Sigmoid colon (tissue), 7 donors: ENCODE results near the gene ALDH16A1. TPM values are rescaled to one million over a fixed set of nuclear protein-coding genes. Genes with fewer than 3 reads are reported as not detected.

ENCODE experiments used
- DNase-seq: peaks from one replicate; pipeline ENCODE4 v3.0.0-alpha.2; 2019
- H3K27ac ChIP-seq, 4 donors: fragments of 200-600 bp; sonication (generic); one replicate each; pipeline ENCODE4 v1.5.1; 2016 to 2019; ENCODE audit warnings: mild to moderate bottlenecking in 1 of 4
- H3K27me3 ChIP-seq, 3 donors: fragments of 200-600 bp; sonication (generic); one replicate each; pipeline ENCODE4 v1.5.1; 2019; ENCODE audit warnings: mild to moderate bottlenecking in 1 of 3
- H3K36me3 ChIP-seq, 4 donors: fragments of 200-600 bp; sonication (generic); one replicate each; pipeline ENCODE4 v1.5.1; 2016 to 2019
- H3K4me1 ChIP-seq, 4 donors: fragments of 200-600 bp; sonication (generic); one replicate each; pipeline ENCODE4 v1.5.1; 2017 to 2019
- H3K4me3 ChIP-seq, 4 donors: fragments of 200-600 bp; sonication (generic); one replicate each; pipeline ENCODE4 v1.5.1; 2017 to 2019; ENCODE audit warnings: mild to moderate bottlenecking in 2 of 4, moderate library complexity in 1 of 4
- H3K9me3 ChIP-seq, 4 donors: fragments of 200-600 bp in 3 of 4; sonication (generic) in 3 of 4; one replicate each; pipeline versions ENCODE4 v1.5.1 to v1.6.1; 2013 to 2019
- EP300 ChIP-seq, 4 donors: sonication (generic); formaldehyde crosslinking; IDR thresholded peaks; one replicate each; pipeline ENCODE4 v1.6.1; 2017; ENCODE audit warnings: antibody characterized with exemption in 4 of 4
- POLR2A ChIP-seq, 2 donors: fragments of 450-650 bp; IDR thresholded peaks; one replicate each; pipeline ENCODE4 v1.6.1; 2016; ENCODE audit warnings: antibody characterized with exemption in 2 of 2, mild to moderate bottlenecking in 2 of 2, moderate library complexity in 2 of 2
- POLR2AphosphoS5 ChIP-seq, 4 donors: sonication (generic); formaldehyde crosslinking; IDR thresholded peaks; one replicate each; pipeline ENCODE4 v1.6.1; 2017; ENCODE audit warnings: antibody characterized with exemption in 4 of 4
- WGBS, 2 donors: extraction: QIAGEN DNeasy Blood & Tissue Kit; methylation state at CpG; one replicate each; pipeline ENCODE4 v1.1.7; 2013; 5-methylcytosine and 5-hydroxymethylcytosine counted together
- intact Hi-C: fragments of 100-400 bp; cut with DNase I; formaldehyde crosslinking; loops from one replicate; pipeline ENCODE4 v1.15.1; 2023
- polyA plus RNA-seq, 3 donors: library from polyadenylated mRNA; stranded (reverse); fragments of 200-250 nt; gene quantifications; one replicate each; pipeline ENCODE4 v1.2.3, GENCODE V29; 2013
- small RNA-seq, 3 donors: library from RNA; depleted of rRNA; stranded (forward); fragments of <200 nt; gene quantifications; one replicate each; pipeline ENCODE3, GENCODE V24; 2016
- total RNA-seq, 4 donors: library from RNA; depleted of rRNA; stranded (reverse); fragments of >200 nt; gene quantifications; one replicate each; pipeline ENCODE4 v1.1.0, GENCODE V29; 2016
- TF ChIP-seq, protein P1 (sequence below), 4 experiments: fragments of 450-650 bp in 3 of 4; fragments of 200-600 bp in 1 of 4; IDR thresholded peaks; one replicate each; pipeline ENCODE4 v1.5.1; 2016 to 2019; ENCODE audit warnings: antibody characterized with exemption in 4 of 4, mild to moderate bottlenecking in 3 of 4, moderate library complexity in 2 of 4
- donor health status: healthy with polysubstance abuse.
- donor health status: Bipolar disorder and iron deficiency.
- donor health status: healthy.

The ALDH16A1 gene
- total and polyA plus RNA-seq, 7 donors, result 14.1 to 44.2 (median 18.0) TPM

DNA sequence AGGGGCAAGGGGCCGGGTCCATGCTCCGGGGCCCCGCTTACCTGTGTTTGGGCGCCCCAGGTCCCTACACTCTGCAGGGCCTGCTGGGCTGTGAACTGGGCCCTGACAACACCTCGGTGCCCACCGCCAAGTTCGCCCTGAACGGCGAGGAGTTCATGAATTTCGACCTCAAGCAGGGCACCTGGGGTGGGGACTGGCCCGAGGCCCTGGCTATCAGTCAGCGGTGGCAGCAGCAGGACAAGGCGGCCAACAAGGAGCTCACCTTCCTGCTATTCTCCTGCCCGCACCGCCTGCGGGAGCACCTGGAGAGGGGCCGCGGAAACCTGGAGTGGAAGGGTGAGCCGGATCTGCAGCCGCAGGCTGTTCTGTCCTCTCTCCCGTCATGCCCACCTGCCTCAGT is 61.1 kb downstream of the ALDH16A1 start:
- Histone ChIP-seq H3K4me1 (peaks cover 0 to 29% (median 23%) of the 10 kb centered on the region in 4 donors), H3K27me3 (no peaks in the 10 kb centered on the region), H3K27ac (peak overlapping the region in 3 of 4 donors; percentile 93 to 96 (median 95)), H3K9me3 (no peaks in the 10 kb centered on the region), H3K36me3 (peaks cover 0 to 3% (median 0%) of the 10 kb centered on the region in 4 donors), H3K4me3 (peak overlapping the region in 3 of 4 donors; percentile 93 to 98 (median 93))
- WGBS, 2 donors, result 23 to 71% methylated on average over 21 of the region's 21 CpGs
- TF ChIP-seq POLR2AphosphoS5 (IDR thresholded peaks at IDR 0.05), result no peak
- TF ChIP-seq EP300 (IDR thresholded peaks at IDR 0.05), result no peak
- TF ChIP-seq, protein P1, sequence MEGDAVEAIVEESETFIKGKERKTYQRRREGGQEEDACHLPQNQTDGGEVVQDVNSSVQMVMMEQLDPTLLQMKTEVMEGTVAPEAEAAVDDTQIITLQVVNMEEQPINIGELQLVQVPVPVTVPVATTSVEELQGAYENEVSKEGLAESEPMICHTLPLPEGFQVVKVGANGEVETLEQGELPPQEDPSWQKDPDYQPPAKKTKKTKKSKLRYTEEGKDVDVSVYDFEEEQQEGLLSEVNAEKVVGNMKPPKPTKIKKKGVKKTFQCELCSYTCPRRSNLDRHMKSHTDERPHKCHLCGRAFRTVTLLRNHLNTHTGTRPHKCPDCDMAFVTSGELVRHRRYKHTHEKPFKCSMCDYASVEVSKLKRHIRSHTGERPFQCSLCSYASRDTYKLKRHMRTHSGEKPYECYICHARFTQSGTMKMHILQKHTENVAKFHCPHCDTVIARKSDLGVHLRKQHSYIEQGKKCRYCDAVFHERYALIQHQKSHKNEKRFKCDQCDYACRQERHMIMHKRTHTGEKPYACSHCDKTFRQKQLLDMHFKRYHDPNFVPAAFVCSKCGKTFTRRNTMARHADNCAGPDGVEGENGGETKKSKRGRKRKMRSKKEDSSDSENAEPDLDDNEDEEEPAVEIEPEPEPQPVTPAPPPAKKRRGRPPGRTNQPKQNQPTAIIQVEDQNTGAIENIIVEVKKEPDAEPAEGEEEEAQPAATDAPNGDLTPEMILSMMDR (IDR thresholded peaks at IDR 0.05), result no peak
- no peak for DNase-seq
- intact Hi-C loops, result no loop called here

GRCh38 chr19:49515767-49516166 is 62.7 kb downstream of the ALDH16A1 start:
- H3K9me3 ChIP-seq, result no peaks in the 10 kb centered on the region
- H3K4me3 ChIP-seq, result no peak overlapping the region
- H3K27ac ChIP-seq, result peak overlapping the region in 3 of 4 donors; percentile 14 to 34 (median 31)
- peaks cover 0 to 3% (median 0%) of the 10 kb centered on the region in 4 donors for H3K36me3 ChIP-seq
- no peaks in the 10 kb centered on the region for H3K27me3 ChIP-seq
- TF ChIP-seq EP300 (IDR thresholded peaks at IDR 0.05), result no peak
- no peak for TF ChIP-seq POLR2A (IDR thresholded peaks at IDR 0.05)
- TF ChIP-seq POLR2AphosphoS5 (IDR thresholded peaks at IDR 0.05), result no peak
- TF ChIP-seq, protein P1 (IDR thresholded peaks at IDR 0.05), result no peak
- peak; percentile 80 for DNase-seq
- intact Hi-C loops, result no loop called here
- H3K4me1 ChIP-seq, result peaks cover 0 to 29% (median 23%) of the 10 kb centered on the region in 4 donors
- 22 to 50% methylated on average over 4 of the region's 4 CpGs for WGBS, 2 donors

GRCh38 chr19:49518033-49518432 is 65.0 kb downstream of the ALDH16A1 start:
- Histone ChIP-seq H3K36me3 (peaks cover 0 to 3% (median 0%) of the 10 kb centered on the region in 4 donors), H3K9me3 (no peaks in the 10 kb centered on the region), H3K4me1 (peaks cover 0 to 13% (median 9%) of the 10 kb centered on the region in 4 donors), H3K27ac (no peak overlapping the region), H3K27me3 (no peaks in the 10 kb centered on the region), H3K4me3 (no peak overlapping the region)
- 90 to 96% methylated on average over 3 of the region's 3 CpGs for WGBS, 2 donors
- DNase-seq, result no peak
- intact Hi-C loops, result no loop called here
- TF ChIP-seq EP300 (IDR thresholded peaks at IDR 0.05) (no peak), POLR2A (IDR thresholded peaks at IDR 0.05) (no peak), POLR2AphosphoS5 (IDR thresholded peaks at IDR 0.05) (no peak)
- TF ChIP-seq, protein P1 (IDR thresholded peaks at IDR 0.05), result no peak

Small RNA genes within 50 kb of the gene (small RNA-seq; reads per million reads assigned to genes)
- gene COX6CP7 (0 reads per million in 3 donors), gene MIR150 (14.3 to 29.3 (median 20.7) reads per million in 3 donors), gene SNORD32A (0 reads per million in 3 donors), gene SNORD33 (0 reads per million in 3 donors), gene SNORD34 (0 reads per million in 3 donors), gene SNORD35A (0 reads per million in 3 donors), gene SNORD35B (0 reads per million in 3 donors)

Other genes starting within 250 kb of the ALDH16A1 start
- gene SLC6A16, start 128.0 kb upstream of the ALDH16A1 start, total RNA-seq, result 1 to 10 TPM; 1.1 to 3.6 (median 2.2) TPM
- under 1 TPM in 2 of 3 donors, not detected in 1; under 0.01 to 0.85 TPM for gene SLC6A16, start 128.0 kb upstream of the ALDH16A1 start, polyA plus RNA-seq
- 10 to 100 TPM in 1 of 4 donors, 1 to 10 TPM in 3; 5.8 to 10.3 (median 9.2) TPM for gene CD37, start 117.8 kb upstream of the ALDH16A1 start, total RNA-seq
- gene CD37, start 117.8 kb upstream of the ALDH16A1 start, polyA plus RNA-seq, result 100 to 1,000 TPM in 1 of 3 donors, 10 to 100 TPM in 1, 1 to 10 TPM in 1; 7.2 to 220 (median 14.3) TPM
- gene TEAD2, start 90.8 kb upstream of the ALDH16A1 start, total RNA-seq, result 10 to 100 TPM; 60.6 to 74.9 (median 61.3) TPM
- gene TEAD2, start 90.8 kb upstream of the ALDH16A1 start, polyA plus RNA-seq, result 10 to 100 TPM in 2 of 3 donors, 1 to 10 TPM in 1; 5.8 to 17.9 (median 10.2) TPM
- gene DKKL1, start 89.3 kb upstream of the ALDH16A1 start, total RNA-seq, result 1 to 10 TPM in 2 of 4 donors, not detected in 2; 1.8 to 2.0 TPM
- 1 to 10 TPM in 1 of 3 donors, under 1 TPM in 1, not detected in 1; 0.17 to 3.6 TPM for gene DKKL1, start 89.3 kb upstream of the ALDH16A1 start, polyA plus RNA-seq
- gene KASH5, start 65.0 kb upstream of the ALDH16A1 start, total RNA-seq, result not detected
- gene KASH5, start 65.0 kb upstream of the ALDH16A1 start, polyA plus RNA-seq, result under 1 TPM in 1 of 3 donors, not detected in 2; 0.04 TPM
- gene PTH2, start 29.8 kb upstream of the ALDH16A1 start, total RNA-seq, result not detected
- not detected for gene PTH2, start 29.8 kb upstream of the ALDH16A1 start, polyA plus RNA-seq
- not detected for gene GFY, start 27.8 kb upstream of the ALDH16A1 start, total RNA-seq
- gene GFY, start 27.8 kb upstream of the ALDH16A1 start, polyA plus RNA-seq, result not detected
- gene SLC17A7, start 11.7 kb upstream of the ALDH16A1 start, total RNA-seq, result 1 to 10 TPM in 1 of 4 donors, under 1 TPM in 2, not detected in 1; 0.28 to 1.4 (median 0.82) TPM
- gene SLC17A7, start 11.7 kb upstream of the ALDH16A1 start, polyA plus RNA-seq, result 1 to 10 TPM in 1 of 3 donors, under 1 TPM in 2; 0.23 to 1.8 (median 0.41) TPM
- gene PIH1D1, start 1.4 kb upstream of the ALDH16A1 start, total RNA-seq, result 10 to 100 TPM; 62.9 to 99.6 (median 81.4) TPM
- 100 to 1,000 TPM in 1 of 3 donors, 10 to 100 TPM in 2; 63.6 to 105 (median 65.5) TPM for gene PIH1D1, start 1.4 kb upstream of the ALDH16A1 start, polyA plus RNA-seq
- gene FLT3LG, start 21.0 kb downstream of the ALDH16A1 start, total RNA-seq, result 10 to 100 TPM in 1 of 4 donors, 1 to 10 TPM in 3; 4.6 to 11.1 (median 6.1) TPM
- gene FLT3LG, start 21.0 kb downstream of the ALDH16A1 start, polyA plus RNA-seq, result 10 to 100 TPM in 2 of 3 donors, 1 to 10 TPM in 1; 2.1 to 18.6 (median 14.9) TPM
- gene RPL13A, start 34.4 kb downstream of the ALDH16A1 start, total RNA-seq, result 1,000 to 10,000 TPM; 2,552 to 5,599 (median 4,191) TPM
- gene RPL13A, start 34.4 kb downstream of the ALDH16A1 start, polyA plus RNA-seq, result 1,000 to 10,000 TPM; 4,070 to 6,094 (median 4,207) TPM
- 1,000 to 10,000 TPM; 3,843 to 9,166 (median 6,008) TPM for gene RPS11, start 43.2 kb downstream of the ALDH16A1 start, total RNA-seq
- 1,000 to 10,000 TPM; 4,449 to 8,009 (median 5,043) TPM for gene RPS11, start 43.2 kb downstream of the ALDH16A1 start, polyA plus RNA-seq
- 100 to 1,000 TPM; 164 to 203 (median 178) TPM for gene FCGRT, start 59.4 kb downstream of the ALDH16A1 start, total RNA-seq
- 100 to 1,000 TPM; 222 to 317 (median 243) TPM for gene FCGRT, start 59.4 kb downstream of the ALDH16A1 start, polyA plus RNA-seq
- gene RCN3, start 74.8 kb downstream of the ALDH16A1 start, total RNA-seq, result 10 to 100 TPM; 14.5 to 43.8 (median 20.6) TPM
- 10 to 100 TPM; 13.6 to 28.2 (median 21.6) TPM for gene RCN3, start 74.8 kb downstream of the ALDH16A1 start, polyA plus RNA-seq
- gene NOSIP, start 127.3 kb downstream of the ALDH16A1 start, total RNA-seq, result 10 to 100 TPM; 47.6 to 67.8 (median 62.3) TPM
- gene NOSIP, start 127.3 kb downstream of the ALDH16A1 start, polyA plus RNA-seq, result 100 to 1,000 TPM in 2 of 3 donors, 10 to 100 TPM in 1; 96.1 to 123 (median 113) TPM
- under 1 TPM in 1 of 4 donors, not detected in 3; 0.71 TPM for gene PRRG2, start 128.1 kb downstream of the ALDH16A1 start, total RNA-seq
- 10 to 100 TPM in 2 of 3 donors, 1 to 10 TPM in 1; 7.2 to 18.9 (median 18.3) TPM for gene PRRG2, start 128.1 kb downstream of the ALDH16A1 start, polyA plus RNA-seq
- gene PRR12, start 138.0 kb downstream of the ALDH16A1 start, total RNA-seq, result 10 to 100 TPM in 1 of 4 donors, 1 to 10 TPM in 3; 5.4 to 16.1 (median 6.1) TPM
- gene PRR12, start 138.0 kb downstream of the ALDH16A1 start, polyA plus RNA-seq, result 10 to 100 TPM in 1 of 3 donors, 1 to 10 TPM in 2; 3.0 to 20.4 (median 4.2) TPM
- 100 to 1,000 TPM; 105 to 127 (median 125) TPM for gene RRAS, start 186.9 kb downstream of the ALDH16A1 start, total RNA-seq
- gene RRAS, start 186.9 kb downstream of the ALDH16A1 start, polyA plus RNA-seq, result 100 to 1,000 TPM in 2 of 3 donors, 10 to 100 TPM in 1; 79.8 to 139 (median 130) TPM
- 10 to 100 TPM; 10.9 to 21.3 (median 12.5) TPM for gene SCAF1, start 189.0 kb downstream of the ALDH16A1 start, total RNA-seq
- 10 to 100 TPM in 2 of 3 donors, 1 to 10 TPM in 1; 9.0 to 30.8 (median 16.0) TPM for gene SCAF1, start 189.0 kb downstream of the ALDH16A1 start, polyA plus RNA-seq
- 10 to 100 TPM; 28.2 to 59.1 (median 32.6) TPM for gene IRF3, start 212.6 kb downstream of the ALDH16A1 start, total RNA-seq
- 100 to 1,000 TPM in 1 of 3 donors, 10 to 100 TPM in 2; 50.9 to 125 (median 64.9) TPM for gene IRF3, start 212.6 kb downstream of the ALDH16A1 start, polyA plus RNA-seq
- 1 to 10 TPM; 4.6 to 9.2 (median 6.5) TPM for gene BCL2L12, start 212.7 kb downstream of the ALDH16A1 start, total RNA-seq
- 10 to 100 TPM in 2 of 3 donors, 1 to 10 TPM in 1; 9.0 to 43.6 (median 10.2) TPM for gene BCL2L12, start 212.7 kb downstream of the ALDH16A1 start, polyA plus RNA-seq
- gene PRMT1, start 224.0 kb downstream of the ALDH16A1 start, total RNA-seq, result 100 to 1,000 TPM; 106 to 175 (median 160) TPM
- gene PRMT1, start 224.0 kb downstream of the ALDH16A1 start, polyA plus RNA-seq, result 100 to 1,000 TPM in 2 of 3 donors, 10 to 100 TPM in 1; 84.1 to 172 (median 101) TPM
- 1 to 10 TPM in 3 of 4 donors, under 1 TPM in 1; 0.49 to 1.7 (median 1.5) TPM for gene ADM5, start 236.4 kb downstream of the ALDH16A1 start, total RNA-seq
- gene ADM5, start 236.4 kb downstream of the ALDH16A1 start, polyA plus RNA-seq, result 1 to 10 TPM in 1 of 3 donors, not detected in 2; 3.1 TPM
- gene CPT1C, start 237.9 kb downstream of the ALDH16A1 start, total RNA-seq, result 10 to 100 TPM in 1 of 4 donors, 1 to 10 TPM in 3; 3.6 to 28.5 (median 4.3) TPM
- gene CPT1C, start 237.9 kb downstream of the ALDH16A1 start, polyA plus RNA-seq, result 1 to 10 TPM in 2 of 3 donors, under 1 TPM in 1; 0.69 to 4.2 (median 2.4) TPM